WI38 (cell line): Measurements from ENCODE around the gene G3BP2.
"Not testable (repeated sequence)": the region's sequence is repeated elsewhere in the genome, so short reads cannot be mapped to it uniquely, and the experiment has no call there.

Source experiments
- H3K4me3 ChIP-seq: 2 replicates; pipeline ENCODE4 v1.5.1; 2011; ENCODE audit warnings: low read depth, mild to moderate bottlenecking, control low read depth, low read length
- CTCF ChIP-seq: IDR thresholded peaks from 2 replicates; pipeline ENCODE4 v1.5.1; 2012; ENCODE audit warnings: low read depth, mild to moderate bottlenecking, control low read depth, low read length

G3BP2 gene

GRCh38 chr4:75698162-75698962 lies 25.2 kb upstream of the G3BP2 start:
- no peak overlapping the region for H3K4me3 ChIP-seq
- TF ChIP-seq CTCF: no peak

- H3K4me3 ChIP-seq: no peak overlapping the region
- TF ChIP-seq CTCF: no peak
These were observed 23.4 kb upstream of the G3BP2 start for GRCh38 chr4:75696581-75696980.

GRCh38 chr4:75696071-75696470 lies 22.9 kb upstream of the G3BP2 start:
- H3K4me3 ChIP-seq: no peak overlapping the region
- TF ChIP-seq CTCF: no peak

- not testable (repeated sequence) for H3K4me3 ChIP-seq
These were observed 18.9 kb upstream of the G3BP2 start for GRCh38 chr4:75692066-75692465.

GRCh38 chr4:75687125-75687524 lies 13.9 kb upstream of the G3BP2 start:
- not testable (repeated sequence) for H3K4me3 ChIP-seq

- TF ChIP-seq CTCF: no peak
- no peak overlapping the region for H3K4me3 ChIP-seq
These were observed 13.1 kb upstream of the G3BP2 start for GRCh38 chr4:75686346-75686745.

GRCh38 chr4:75685546-75686189 lies 12.5 kb upstream of the G3BP2 start:
- no peak for TF ChIP-seq CTCF
- H3K4me3 ChIP-seq: no peak overlapping the region

GRCh38 chr4:75683482-75684155 lies 10.4 kb upstream of the G3BP2 start:
- no peak for TF ChIP-seq CTCF
- no peak overlapping the region for H3K4me3 ChIP-seq
